Endothelial cell of umbilical vein (primary cell): ENCODE data around the gene ARPC5L. TPM values are rescaled to one million over a fixed set of nuclear protein-coding genes. Genes with fewer than 3 reads are reported as not detected.

Experiments
- BruUV-seq: library from RNA; stranded (reverse); fragments of 400-500 nt; replicated peaks from 2 replicates; lab custom pipeline; 2021; lab: Mats Ljungman, UMichigan
- CTCF ChIA-PET: fragments of 300-600, 350-600 bp; sonication (Branson Sonifier 250); formaldehyde crosslinking; loops from one replicate; lab custom pipeline; 2021; ENCODE audit warnings: antibody characterized with exemption, inconsistent platforms; lab: Charles Lee
- POLR2A ChIA-PET: fragments of 300-600, 350-600 bp; sonication (Branson Sonifier 250); formaldehyde crosslinking; loops from one replicate; lab custom pipeline; 2021; ENCODE audit warnings: antibody characterized with exemption, inconsistent platforms; lab: Charles Lee
- DNase-seq: peaks from one replicate; pipeline ENCODE4 v3.0.0-alpha.2; 2011; ENCODE audit warnings: low read depth, low spot score
- FAIRE-seq: peaks from 2 replicates; lab custom pipeline; 2011; peaks lifted over from hg19 to GRCh38; lab: Jason Lieb, UNC
- H2AFZ ChIP-seq: 2 replicates; pipeline ENCODE4 v1.6.0; 2012; ENCODE audit warnings: low read depth, low read length, control low read depth, inconsistent platforms
- H3K27ac ChIP-seq: 2 replicates; pipeline ENCODE4 v1.5.1; 2011; ENCODE audit warnings: low read depth, mild to moderate bottlenecking, control low read depth, low read length, moderate library complexity; ENCODE audit not compliant: insufficient read depth
- H3K27me3 ChIP-seq, 2 experiments: 2 replicates each; pipeline versions ENCODE4 v1.6.0 to v1.6.1; 2011; ENCODE audit warnings: low read length in 2 of 2, mixed read lengths in 1 of 2; ENCODE audit not compliant: control insufficient read depth in 2 of 2, insufficient read depth in 2 of 2
- H3K36me3 ChIP-seq, 2 experiments: 2 replicates in 1 of 2; 3 replicates in 1 of 2; pipeline ENCODE4 v1.5.1; 2011; ENCODE audit warnings: low read length in 2 of 2, mild to moderate bottlenecking in 1 of 2, moderate library complexity in 1 of 2; ENCODE audit not compliant: control insufficient read depth in 2 of 2, insufficient read depth in 2 of 2; ENCODE audit errors: extremely low read depth in 1 of 2
- H3K4me1 ChIP-seq: 3 replicates; pipeline ENCODE4 v1.5.1; 2011; ENCODE audit warnings: mild to moderate bottlenecking, low read length; ENCODE audit not compliant: control insufficient read depth, insufficient read depth; ENCODE audit errors: extremely low read depth
- H3K4me2 ChIP-seq: 2 replicates; pipeline ENCODE4 v1.6.1; 2011; ENCODE audit warnings: low read length, control low read depth, mixed read lengths; ENCODE audit not compliant: insufficient read depth
- H3K4me3 ChIP-seq, 3 experiments: fragments of 200-600 bp in 1 of 3; sonication (generic), shearing (Covaris generic) in 1 of 3; replicated peaks in 1 of 3; 2 replicates each; pipeline ENCODE4 v1.5.1; 2011 to 2016; ENCODE audit warnings: control low read depth in 3 of 3, low read length in 3 of 3, mild to moderate bottlenecking in 2 of 3, inconsistent platforms in 1 of 3, low read depth in 1 of 3, moderate library complexity in 1 of 3; ENCODE audit not compliant: insufficient read depth in 1 of 3
- H3K79me2 ChIP-seq: 2 replicates; pipeline ENCODE4 v1.6.0; 2012; ENCODE audit warnings: low read length, inconsistent platforms; ENCODE audit not compliant: control insufficient read depth, insufficient read depth
- H3K9ac ChIP-seq: replicated peaks from 2 replicates; pipeline ENCODE3; 2011; ENCODE audit warnings: low read length, control low read depth; ENCODE audit not compliant: insufficient read depth; ENCODE audit errors: extremely low read depth
- H3K9me1 ChIP-seq: replicated peaks from 3 replicates; pipeline ENCODE4 v1.6.0; 2011; ENCODE audit warnings: mild to moderate bottlenecking, low read length; ENCODE audit not compliant: control insufficient read depth, insufficient read depth; ENCODE audit errors: extremely low read depth
- H3K9me3 ChIP-seq: replicated peaks from 2 replicates; pipeline ENCODE4 v1.5.1; 2012; ENCODE audit warnings: low read length, inconsistent platforms; ENCODE audit not compliant: control insufficient read depth, insufficient read depth
- H4K20me1 ChIP-seq: replicated peaks from 2 replicates; pipeline ENCODE3; 2011; ENCODE audit warnings: mild to moderate bottlenecking, low read length; ENCODE audit not compliant: control insufficient read depth, insufficient read depth; ENCODE audit errors: extremely low read depth
- FOS ChIP-seq: IDR thresholded peaks from 2 replicates; pipeline ENCODE4 v1.6.1; 2011; ENCODE audit warnings: mild to moderate bottlenecking, low read length, moderate library complexity, borderline replicate concordance; ENCODE audit not compliant: insufficient read depth
- GATA2 ChIP-seq: IDR thresholded peaks from 2 replicates; pipeline ENCODE4 v1.7.0; 2011; ENCODE audit warnings: low read depth, mild to moderate bottlenecking, moderate library complexity, mixed read lengths, low read length; ENCODE audit not compliant: insufficient read length, insufficient read depth
- JUN ChIP-seq: IDR thresholded peaks from 2 replicates; pipeline ENCODE4 v1.6.1; 2011; ENCODE audit warnings: borderline replicate concordance, low read depth; ENCODE audit not compliant: insufficient read length, insufficient read depth
- MYC ChIP-seq: IDR thresholded peaks from one replicate; pipeline ENCODE4 v1.6.1; 2011; ENCODE audit warnings: mild to moderate bottlenecking, low read depth, low read length
- POLR2AphosphoS5 ChIP-seq: IDR thresholded peaks from 2 replicates; pipeline ENCODE4 v1.6.1; 2012; ENCODE audit warnings: low read depth, mild to moderate bottlenecking, control low read depth, low read length, moderate library complexity; ENCODE audit not compliant: insufficient read depth
- dilution Hi-C: fragments of 300-500 bp; cut with MboI; formaldehyde crosslinking; loops from one replicate; pipeline ENCODE4 v1.15.0; 2019; ENCODE audit warnings: low sequenced_read_pairs; ENCODE audit not compliant: extremely low pct_ligation_motif_present
- intact Hi-C: fragments of 100-400 bp; cut with micrococcal nuclease; formaldehyde crosslinking; loops from one replicate; pipeline ENCODE4 v1.10.0; 2022
- polyA plus RNA-seq, 4 experiments: library from polyadenylated mRNA; depleted of rRNA in 3 of 4; stranded (reverse) in 3 of 4; unstranded in 1 of 4; fragments of >200 nt; gene quantifications; 2 replicates each; pipeline versions ENCODE4 v1.2.1 to v1.2.3, GENCODE V29; 2011 to 2012; ENCODE audit warnings: missing spikeins in 1 of 4
- total RNA-seq: library from RNA; stranded (reverse); gene quantifications from 2 replicates; pipeline ENCODE4 v1.2.3, GENCODE V29; 2021
- TF ChIP-seq, protein P1 (sequence below): IDR thresholded peaks from 2 replicates; pipeline ENCODE4 v1.6.1; 2011; ENCODE audit not compliant: insufficient read depth, insufficient read length
- TF ChIP-seq, protein P2 (sequence below), 2 donors: IDR thresholded peaks; 1 replicate in 1 of 2; 2 replicates in 1 of 2; pipeline ENCODE4 v1.5.1; 2011; ENCODE audit warnings: low read length in 2 of 2, mild to moderate bottlenecking in 2 of 2, moderate library complexity in 2 of 2, control low read depth in 1 of 2, inconsistent platforms in 1 of 2, low read depth in 1 of 2; ENCODE audit not compliant: insufficient read depth in 1 of 2; ENCODE audit errors: extremely low read depth in 1 of 2

The ARPC5L gene
- total and polyA plus RNA-seq, 2 donors (not counting 3 experiments of a cell fraction or from before 2014, with no cell fraction given), result 60.7 to 68.1 TPM

DNA sequence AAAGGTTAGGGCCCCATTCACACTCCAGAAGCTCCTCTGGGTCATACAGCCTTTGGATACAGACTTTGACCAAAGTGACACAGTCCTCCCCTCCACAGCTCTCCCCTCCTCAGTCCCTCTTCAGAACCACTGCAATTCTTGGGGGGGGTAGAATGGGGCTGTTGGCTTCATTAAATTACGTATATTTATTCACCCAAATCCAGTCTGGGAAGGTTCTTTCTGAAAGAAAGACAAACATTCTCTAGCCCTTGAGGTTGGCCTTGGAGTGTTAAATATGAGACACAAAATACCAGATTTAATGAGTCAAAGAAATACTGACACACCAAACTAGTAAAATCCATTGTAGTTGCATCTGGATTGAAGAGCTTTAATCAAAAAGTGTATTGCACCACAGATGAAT is 16.1 kb downstream of the ARPC5L start:
- no peaks in the 10 kb centered on the region for H3K27me3 ChIP-seq
- H2AFZ ChIP-seq, result no peak overlapping the region
- dilution Hi-C loops, result no loop called here
- DNase-seq, result no peak
- no TSS peak for BruUV-seq
- H3K4me3 ChIP-seq, result no peak overlapping the region
- H3K27ac ChIP-seq, result no peak overlapping the region
- no peaks in the 10 kb centered on the region for H3K4me1 ChIP-seq
- no peaks in the 10 kb centered on the region for H4K20me1 ChIP-seq
- no peaks in the 10 kb centered on the region for H3K9me1 ChIP-seq
- POLR2A ChIA-PET, result interaction anchor here (0.5 to 0.6 kb wide), 2 partner anchors 165 to 387 kb away, joined by 3 to 4 read pairs; no protein-coding TSS in a partner anchor
- H3K9ac ChIP-seq, result no peak overlapping the region
- no peaks in the 10 kb centered on the region for H3K9me3 ChIP-seq
- TF ChIP-seq, protein P1, sequence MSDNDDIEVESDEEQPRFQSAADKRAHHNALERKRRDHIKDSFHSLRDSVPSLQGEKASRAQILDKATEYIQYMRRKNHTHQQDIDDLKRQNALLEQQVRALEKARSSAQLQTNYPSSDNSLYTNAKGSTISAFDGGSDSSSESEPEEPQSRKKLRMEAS, result no peak
- no peak for TF ChIP-seq FOS
- TF ChIP-seq JUN, result no peak
- TF ChIP-seq MYC, result no peak
- TF ChIP-seq, protein P2, sequence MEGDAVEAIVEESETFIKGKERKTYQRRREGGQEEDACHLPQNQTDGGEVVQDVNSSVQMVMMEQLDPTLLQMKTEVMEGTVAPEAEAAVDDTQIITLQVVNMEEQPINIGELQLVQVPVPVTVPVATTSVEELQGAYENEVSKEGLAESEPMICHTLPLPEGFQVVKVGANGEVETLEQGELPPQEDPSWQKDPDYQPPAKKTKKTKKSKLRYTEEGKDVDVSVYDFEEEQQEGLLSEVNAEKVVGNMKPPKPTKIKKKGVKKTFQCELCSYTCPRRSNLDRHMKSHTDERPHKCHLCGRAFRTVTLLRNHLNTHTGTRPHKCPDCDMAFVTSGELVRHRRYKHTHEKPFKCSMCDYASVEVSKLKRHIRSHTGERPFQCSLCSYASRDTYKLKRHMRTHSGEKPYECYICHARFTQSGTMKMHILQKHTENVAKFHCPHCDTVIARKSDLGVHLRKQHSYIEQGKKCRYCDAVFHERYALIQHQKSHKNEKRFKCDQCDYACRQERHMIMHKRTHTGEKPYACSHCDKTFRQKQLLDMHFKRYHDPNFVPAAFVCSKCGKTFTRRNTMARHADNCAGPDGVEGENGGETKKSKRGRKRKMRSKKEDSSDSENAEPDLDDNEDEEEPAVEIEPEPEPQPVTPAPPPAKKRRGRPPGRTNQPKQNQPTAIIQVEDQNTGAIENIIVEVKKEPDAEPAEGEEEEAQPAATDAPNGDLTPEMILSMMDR (IDR thresholded peaks at IDR 0.05; ENCODE audit: extremely low read depth in 1 of 2, insufficient read depth in 1 of 2, low read depth in 1 of 2, low read length in 2 of 2), result no peak
- no peak for TF ChIP-seq POLR2AphosphoS5
- no peak for TF ChIP-seq GATA2
- H3K36me3 ChIP-seq, result peaks cover 33 to 52% of the 10 kb centered on the region in 2 experiments
- peaks cover 32% of the 10 kb centered on the region for H3K79me2 ChIP-seq
- H3K4me2 ChIP-seq, result no peak overlapping the region
- CTCF ChIA-PET, result interaction anchor here (0.8 to 2.0 kb wide), 9 partner anchors 12 to 265 kb away, joined by 3 to 6 read pairs (median 3); partner anchors contain the start of genes ARPC5L, OLFML2A and SCAI
- intact Hi-C loops, result no loop called here
- FAIRE-seq, result peak; percentile 28
